ENCODE data around the gene PTBP3.
"Not testable (repeated sequence)": the region's sequence is repeated elsewhere in the genome, so short reads cannot be mapped to it uniquely, and the experiment has no call there.

Gene PTBP3, protein sequence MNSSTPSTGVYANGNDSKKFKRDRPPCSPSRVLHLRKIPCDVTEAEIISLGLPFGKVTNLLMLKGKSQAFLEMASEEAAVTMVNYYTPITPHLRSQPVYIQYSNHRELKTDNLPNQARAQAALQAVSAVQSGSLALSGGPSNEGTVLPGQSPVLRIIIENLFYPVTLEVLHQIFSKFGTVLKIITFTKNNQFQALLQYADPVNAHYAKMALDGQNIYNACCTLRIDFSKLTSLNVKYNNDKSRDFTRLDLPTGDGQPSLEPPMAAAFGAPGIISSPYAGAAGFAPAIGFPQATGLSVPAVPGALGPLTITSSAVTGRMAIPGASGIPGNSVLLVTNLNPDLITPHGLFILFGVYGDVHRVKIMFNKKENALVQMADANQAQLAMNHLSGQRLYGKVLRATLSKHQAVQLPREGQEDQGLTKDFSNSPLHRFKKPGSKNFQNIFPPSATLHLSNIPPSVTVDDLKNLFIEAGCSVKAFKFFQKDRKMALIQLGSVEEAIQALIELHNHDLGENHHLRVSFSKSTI

DNA sequence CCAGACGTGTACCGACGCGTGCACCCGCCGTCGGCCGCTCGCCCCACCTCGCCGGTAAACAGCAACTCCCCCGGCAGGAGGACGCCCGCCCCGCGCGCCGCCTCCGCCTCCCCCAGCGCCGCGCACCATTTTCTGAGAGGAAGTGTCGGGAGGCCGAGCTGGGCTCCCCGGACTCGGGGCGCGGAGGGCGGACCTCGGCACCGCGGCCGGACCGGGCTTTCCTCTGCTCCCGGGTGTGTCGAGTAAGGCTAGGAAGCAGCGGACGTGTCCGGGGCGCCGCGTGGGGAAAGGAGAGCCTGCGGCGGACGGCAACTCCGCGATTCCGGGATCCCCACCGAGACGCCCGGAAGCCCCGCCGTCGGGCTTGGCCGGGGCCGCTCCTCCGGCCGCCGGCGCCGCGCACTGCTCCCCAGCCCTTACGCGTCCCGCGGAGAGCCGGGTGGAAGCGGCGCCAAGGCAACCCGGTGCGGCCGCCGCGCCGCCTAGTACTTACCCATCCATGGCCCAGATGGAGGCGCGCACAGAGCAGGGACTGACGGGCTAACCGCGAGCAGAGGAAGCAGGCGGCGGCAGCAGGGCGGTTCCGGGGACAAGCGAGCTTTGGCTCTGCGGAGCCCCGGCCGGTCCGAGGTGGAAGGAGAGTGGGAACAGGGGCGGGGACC is at the start of gene PTBP3:
PTBP3 (minus strand) TSS at position 643 of the 662 bp plus-strand sequence. CDS start 35,754 bp downstream, outside the sequence.
- DNase-seq (ENCODE audit: low read depth in 2 of 2) = peak; percentile 63 to 73

DNA sequence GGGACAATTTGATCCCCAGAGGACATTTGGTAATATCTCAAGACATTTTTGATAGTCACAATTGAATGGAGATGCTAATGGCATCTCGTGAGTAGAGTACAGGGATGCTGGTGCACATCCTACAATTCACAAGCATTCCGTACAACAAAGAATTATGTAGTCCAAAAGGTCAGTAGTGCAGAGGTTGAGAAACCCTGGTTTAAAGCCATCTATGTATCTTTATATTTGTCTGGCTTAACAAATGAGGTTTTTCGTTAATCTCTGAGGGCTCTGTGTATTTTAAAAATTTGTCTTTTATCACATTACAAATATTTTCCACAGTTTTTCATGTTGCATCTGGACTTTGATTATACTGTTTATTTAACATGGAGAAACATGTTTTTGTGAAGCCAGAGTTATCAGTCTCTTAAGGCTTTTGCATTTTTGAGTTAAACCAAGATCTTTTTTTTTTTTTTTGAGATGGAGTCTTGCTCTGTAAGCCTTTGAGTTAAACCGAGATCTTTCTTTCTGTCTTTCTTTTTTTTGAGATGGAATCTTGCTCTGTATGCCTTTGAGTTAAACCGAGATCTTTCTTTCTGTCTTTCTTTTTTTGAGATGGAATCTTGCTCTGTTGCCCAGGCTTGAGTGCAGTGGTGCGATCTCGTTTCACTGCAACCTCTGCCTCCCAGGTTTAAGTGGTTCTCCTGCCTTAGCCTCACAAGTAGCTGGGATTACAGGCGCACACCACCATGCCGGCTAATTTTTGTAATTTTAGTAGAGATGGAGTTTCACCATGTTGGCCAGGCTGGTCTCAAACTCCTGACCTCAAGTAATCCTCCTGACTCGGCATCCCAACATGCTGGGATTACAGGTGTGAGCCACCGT is 49.3 kb upstream of the PTBP3 start:
- DNase-seq (ENCODE audit: low read depth in 2 of 2) = no peak

DNA sequence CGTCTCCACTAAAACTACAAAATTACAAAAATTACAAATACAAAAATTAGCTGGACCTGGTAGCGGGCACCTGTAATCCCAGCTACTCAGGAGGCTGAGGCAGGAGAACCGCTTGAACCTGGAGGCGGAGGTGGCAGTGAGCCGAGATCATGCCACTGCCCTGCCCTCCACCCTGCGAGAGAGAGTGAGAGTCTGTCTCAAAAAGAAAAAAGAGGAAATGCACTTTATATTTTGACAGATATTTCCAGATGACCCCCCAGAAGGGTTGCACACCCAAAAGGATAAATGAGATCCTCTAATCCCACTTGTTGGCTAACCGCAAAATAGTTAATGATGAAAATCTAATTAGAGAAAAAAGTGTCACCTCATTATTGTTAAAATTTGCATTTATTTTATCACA is 48.6 kb upstream of the PTBP3 start:
- no peak for DNase-seq (ENCODE audit: low read depth in 2 of 2)

DNA sequence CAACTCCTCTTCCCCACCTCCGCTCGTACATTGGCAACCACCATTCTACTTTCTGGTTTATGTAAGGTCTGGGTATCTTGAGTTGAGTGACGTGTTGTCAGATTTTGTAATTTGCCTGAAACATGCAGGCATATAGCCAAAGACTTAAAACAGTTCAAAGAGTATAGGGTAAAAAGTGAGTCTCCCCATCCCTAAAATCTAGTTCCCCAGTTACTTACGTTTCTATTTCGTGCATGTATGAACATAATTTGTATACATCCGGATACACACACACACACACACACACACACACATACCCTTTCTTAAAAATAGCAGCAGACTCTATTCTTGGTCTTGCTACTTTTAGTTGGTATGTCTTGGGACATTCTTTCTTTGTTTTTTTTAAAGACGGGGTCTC is 47.4 kb upstream of the PTBP3 start:
- no peak for DNase-seq (ENCODE audit: low read depth in 2 of 2)

DNA sequence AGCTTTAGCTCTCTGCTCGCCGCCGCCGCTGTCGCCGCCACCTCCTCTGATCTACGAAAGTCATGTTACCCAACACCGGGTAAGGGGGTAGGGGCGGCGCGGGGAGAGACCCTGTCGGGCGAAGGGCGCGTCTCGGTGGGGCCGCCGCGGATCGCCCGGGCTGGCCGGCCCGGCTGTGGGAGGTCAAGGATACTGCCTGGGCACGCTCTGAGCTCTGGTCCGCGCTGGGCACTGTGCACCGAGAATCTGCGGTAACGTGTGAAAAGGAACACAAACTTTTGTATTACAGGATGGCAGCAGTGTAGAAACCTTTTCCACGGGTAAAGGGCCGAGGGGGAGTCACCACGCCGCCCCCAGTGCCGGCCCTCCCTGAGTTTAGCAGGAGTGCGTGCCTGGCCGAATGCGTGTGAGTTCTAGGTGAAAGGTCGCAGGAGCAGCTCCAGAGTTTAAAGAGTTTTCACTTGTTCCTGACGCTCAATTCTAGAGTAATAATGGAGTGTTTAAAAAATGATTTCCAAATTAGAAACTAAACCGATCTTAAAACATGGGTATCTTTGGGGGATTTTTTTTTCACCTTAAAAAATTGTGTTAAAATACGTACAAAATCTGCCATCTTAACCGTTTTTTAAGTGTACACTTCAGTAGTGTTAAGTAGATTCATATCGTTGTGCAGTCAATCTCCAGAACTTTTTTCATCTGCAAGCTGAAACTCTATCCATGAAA is 46.8 kb upstream of the PTBP3 start, which contains the start of gene HSDL2:
HSDL2 (plus strand) TSS at position 7 of the 723 bp plus-strand sequence; CDS start at position 63, 56 bp downstream.
- peak in 1 of 2 donors; percentile 29 for DNase-seq (ENCODE audit: low read depth in 2 of 2)

DNA sequence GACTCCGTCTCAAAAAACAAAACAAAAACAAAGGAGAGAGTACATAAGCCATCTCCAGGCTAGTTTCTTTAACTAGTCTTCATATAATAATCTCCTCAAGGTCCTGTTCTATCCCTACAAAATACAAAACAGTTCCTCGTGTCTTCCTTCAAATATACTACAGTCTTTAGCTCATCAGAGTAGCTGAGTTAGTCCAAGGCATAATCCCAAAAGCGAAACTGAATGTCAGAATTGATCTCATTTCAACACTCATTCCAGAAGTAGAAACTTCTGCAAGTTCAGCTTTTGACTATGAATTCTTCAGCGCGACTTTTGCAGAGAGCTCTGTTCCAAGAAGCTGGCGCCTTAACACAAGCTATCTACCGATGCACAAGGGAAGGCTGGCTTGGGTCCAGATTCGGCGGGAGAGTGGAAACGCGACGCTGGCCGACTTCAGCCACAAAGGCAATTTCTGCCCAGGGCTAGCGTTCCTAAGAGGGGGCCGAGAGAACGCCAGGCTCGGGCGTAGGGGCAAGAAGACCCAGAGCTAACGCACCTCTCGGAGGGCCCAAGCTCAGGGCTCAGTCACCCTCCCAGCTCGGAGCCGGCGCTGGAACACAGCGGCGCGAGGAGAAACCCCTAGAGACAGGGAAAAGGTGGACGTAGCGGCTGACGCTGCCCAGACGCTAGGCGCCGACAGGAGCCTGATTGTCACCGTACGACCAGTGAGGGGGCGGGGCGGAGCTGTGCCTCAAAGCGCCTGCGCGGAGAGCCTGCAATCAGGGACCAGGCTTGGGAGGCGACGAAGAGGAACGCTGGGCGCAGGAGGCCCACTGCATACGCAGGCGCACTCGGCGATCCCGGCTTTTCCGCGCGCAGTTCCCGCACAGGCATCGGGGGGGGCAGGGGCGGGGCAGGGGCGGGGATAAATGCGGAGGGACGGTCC is 46.0 kb upstream of the PTBP3 start:
- peak; percentile 99 for DNase-seq (ENCODE audit: low read depth in 2 of 2)

DNA sequence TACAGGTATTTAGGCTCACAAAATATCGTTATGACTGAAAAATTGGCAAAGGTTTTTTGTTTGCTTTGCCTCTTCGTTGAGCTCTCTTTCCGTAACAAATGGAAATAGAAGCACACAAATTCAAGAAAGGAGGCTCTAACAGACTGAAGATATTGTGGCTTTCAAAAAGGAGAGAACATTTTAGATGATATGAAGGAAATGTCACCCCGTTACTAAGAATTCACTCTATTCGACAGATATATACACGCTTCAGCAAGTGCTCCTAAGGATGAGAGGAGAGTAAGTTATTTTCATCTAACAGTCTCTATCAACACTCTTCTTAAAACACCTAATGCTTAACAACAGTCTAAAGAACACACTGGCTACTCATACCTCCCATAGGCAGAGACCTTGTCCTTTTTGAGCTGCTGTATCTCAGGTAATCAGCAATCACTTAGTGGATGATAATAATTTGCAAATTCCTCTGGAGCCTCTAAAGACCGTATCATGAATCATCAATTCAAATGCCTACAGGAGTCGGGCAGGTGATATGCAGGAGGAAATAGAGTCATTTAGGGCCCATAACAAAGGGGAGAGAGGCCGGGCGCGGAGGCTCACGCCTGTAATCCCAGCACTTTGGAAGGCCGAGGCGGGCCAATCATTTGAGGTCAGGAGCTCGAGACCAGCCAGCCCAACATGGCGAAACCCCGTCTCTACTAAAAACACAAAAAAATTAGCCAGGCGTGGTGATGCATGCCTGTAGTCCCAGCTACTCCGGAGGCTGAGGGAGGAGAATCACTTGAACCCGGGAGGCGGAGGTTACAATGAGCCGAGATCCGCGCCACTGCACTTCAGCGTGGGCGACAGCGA is 45.1 kb upstream of the PTBP3 start:
- DNase-seq (ENCODE audit: low read depth in 2 of 2) = peak in 1 of 2 donors; percentile 21

DNA sequence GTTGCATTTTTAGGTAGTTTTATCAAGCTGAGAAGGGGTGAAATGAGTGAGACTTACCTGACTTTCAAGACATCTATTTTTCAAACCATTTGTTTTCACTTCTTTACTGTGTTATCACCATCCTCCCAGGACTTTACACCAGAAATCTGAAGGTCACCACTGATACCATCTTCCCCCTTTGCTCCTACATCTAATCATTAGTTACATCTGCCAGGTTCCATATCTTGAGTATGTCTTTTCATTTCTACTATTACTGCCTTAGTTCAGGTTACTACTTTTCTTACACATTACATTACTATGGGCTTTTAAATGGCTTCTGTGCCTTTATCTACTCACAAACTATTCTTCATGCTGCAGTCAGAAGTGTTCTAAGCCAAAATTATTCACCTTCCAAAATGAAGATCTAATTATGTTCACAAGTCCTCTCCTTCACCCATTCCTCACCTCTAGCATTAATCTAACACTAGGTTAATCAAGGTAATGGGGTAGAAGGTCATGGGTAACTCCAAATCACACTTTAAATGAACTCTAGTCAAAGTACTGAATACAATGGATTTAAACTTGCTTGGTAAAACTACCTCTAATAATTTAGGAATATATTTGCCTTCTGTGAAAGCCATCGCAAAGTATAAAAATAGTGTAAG is 44.4 kb upstream of the PTBP3 start:
- DNase-seq (ENCODE audit: low read depth in 2 of 2) = no peak

DNA sequence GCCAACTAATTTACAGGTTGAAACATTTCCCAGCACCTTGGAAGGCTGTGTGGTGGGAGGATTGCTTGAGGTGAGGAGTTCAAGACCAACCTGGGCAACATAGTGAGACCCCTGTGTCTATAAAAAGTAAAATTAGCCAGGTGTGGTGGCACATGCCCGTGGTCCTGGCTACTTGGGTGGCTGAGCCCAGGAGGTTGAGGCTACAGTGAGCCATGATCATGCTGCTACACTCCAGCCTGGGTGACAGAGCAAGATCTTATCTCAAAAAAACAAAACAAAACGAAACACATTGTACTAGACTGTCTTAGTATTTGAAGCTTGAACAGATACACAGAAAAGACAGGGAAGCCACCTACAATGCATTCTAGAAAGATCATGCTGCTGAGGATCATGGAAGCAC is 43.7 kb upstream of the PTBP3 start:
- DNase-seq (ENCODE audit: low read depth in 2 of 2) = no peak

DNA sequence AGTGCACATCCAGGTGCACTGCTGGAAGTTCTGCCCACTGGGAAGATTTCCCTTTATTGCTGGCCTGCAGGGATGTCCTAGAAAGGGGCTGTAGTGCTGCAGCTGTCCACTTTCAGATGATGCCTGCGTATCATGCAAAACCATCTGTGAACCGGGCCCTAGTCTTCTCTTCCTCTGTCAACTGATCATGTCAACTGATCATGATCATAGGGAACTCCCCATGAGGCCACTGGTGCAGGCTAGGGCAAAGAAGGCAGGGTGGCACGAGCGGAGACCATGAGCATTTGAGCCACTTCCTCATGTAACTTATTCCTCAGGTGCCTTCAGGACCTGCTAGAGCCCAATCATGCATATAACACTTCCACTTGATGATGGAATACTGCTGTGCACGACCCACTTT is 41.9 kb upstream of the PTBP3 start:
- no peak for DNase-seq (ENCODE audit: low read depth in 2 of 2)

DNA sequence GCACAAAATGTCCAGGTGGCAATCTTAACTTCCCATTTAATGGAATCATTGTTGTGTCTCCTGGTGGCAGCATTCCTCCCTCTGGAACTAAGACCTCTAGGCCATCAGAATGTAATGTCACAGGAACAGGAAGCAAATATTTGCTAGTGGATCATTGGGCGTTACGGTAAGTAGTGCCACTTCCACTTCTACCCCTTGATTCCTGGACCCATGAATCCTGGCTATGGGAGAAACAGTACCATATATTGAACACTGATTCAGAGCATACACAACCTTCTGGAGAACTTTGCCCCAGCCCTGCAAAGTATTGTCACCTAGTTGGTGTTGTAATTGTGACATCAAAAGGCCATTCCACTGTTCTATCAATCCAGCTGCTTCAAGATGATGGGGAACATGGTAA is 40.8 kb upstream of the PTBP3 start:
- DNase-seq (ENCODE audit: low read depth in 2 of 2) = not testable (repeated sequence)

DNA sequence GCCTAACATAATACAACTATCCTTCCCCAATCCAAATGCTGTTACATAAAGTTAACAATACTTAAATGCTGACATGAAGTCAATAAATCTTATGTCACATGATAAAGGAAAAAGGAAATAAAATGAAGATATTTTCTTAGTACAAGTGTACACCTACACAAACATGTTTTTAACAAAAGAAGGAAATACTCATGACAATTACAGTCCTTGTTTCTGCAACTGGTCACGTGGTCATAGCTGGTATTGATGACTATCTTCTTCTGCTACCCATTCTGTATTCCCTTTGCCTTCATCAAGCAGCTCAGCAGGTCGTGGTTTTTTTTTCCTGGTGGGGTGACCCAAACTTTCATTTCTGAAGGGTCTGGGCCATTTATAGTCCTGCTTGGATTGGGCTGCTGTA is 40.2 kb upstream of the PTBP3 start:
- DNase-seq (ENCODE audit: low read depth in 2 of 2) = not testable (repeated sequence)

DNA sequence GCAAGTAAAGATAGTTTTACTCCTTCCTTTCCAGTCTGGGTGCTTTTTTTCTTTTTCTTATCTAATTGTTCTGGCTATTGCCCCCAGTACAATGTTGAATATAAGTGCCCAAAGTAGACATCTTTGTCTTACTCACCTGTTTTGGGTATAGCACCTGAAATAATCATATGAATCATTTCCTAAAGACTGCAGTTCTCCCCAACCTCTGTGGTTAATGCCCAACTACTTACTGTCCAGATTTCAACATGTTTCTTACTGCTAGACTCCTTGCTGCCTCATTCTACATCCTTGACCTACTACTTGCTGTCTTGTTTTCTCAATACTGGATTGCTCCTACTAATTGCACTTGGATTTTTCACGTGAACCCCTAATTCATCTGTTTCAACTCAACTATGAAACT is 37.6 kb upstream of the PTBP3 start:
- no peak for DNase-seq (ENCODE audit: low read depth in 2 of 2)

DNA sequence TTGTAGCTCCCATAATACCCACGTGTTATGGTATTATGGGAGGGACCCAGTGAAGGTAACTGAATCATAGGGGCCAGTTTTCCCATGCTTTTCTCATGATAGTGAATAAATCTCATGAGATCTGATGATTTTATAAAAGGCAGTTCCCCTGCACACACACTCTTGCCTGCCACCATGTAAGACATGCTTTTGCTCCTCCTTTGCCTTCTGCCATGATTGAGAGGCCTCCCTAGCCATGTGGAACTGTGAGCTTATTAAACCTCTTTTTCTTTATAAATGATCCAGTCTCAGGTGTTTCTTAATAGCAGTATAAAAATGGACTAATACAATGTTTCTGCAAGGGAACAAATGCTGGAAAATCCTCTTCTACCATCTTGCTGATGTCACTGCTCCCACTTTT is 36.4 kb upstream of the PTBP3 start:
- no peak for DNase-seq (ENCODE audit: low read depth in 2 of 2)

DNA sequence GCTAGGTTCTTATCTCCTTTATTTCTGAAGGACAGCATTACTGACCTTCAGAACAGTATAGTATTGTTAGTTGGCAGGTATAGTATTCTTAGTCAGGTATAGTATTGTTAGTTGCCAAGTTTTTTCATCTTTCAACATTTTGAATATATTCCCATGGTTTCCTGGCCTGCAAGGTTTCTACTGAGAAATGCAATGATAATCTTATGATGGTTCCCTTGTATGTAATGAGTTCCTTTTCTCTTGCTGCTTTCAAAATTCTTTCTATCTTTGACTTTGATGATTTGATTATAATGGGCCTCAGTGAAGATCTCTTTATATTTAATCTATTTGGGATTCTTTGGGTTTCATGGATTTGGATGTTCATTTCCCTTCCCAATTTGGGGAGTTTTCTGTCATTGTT is 34.0 kb upstream of the PTBP3 start:
- DNase-seq (ENCODE audit: low read depth in 2 of 2) = no peak

DNA sequence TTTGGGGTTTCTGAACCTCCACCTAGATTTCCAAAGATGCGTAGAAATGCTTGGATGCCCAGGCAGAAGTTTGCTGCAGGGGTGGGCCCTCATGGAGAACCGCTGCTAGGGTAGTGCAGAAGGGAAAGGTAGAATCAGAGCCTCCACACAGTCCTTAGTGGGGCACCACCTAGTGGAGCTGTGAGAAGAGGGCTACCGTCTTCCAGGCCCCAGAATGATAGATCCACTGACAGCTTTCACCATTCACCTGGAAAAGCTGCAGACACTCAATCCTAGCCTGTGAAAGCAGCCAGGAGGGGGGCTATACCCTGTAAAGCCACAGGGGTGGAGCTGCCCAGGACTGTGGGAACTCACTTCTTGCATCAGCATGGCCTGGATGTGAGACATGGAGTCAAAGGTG is 33.2 kb upstream of the PTBP3 start:
- no peak for DNase-seq (ENCODE audit: low read depth in 2 of 2)

DNA sequence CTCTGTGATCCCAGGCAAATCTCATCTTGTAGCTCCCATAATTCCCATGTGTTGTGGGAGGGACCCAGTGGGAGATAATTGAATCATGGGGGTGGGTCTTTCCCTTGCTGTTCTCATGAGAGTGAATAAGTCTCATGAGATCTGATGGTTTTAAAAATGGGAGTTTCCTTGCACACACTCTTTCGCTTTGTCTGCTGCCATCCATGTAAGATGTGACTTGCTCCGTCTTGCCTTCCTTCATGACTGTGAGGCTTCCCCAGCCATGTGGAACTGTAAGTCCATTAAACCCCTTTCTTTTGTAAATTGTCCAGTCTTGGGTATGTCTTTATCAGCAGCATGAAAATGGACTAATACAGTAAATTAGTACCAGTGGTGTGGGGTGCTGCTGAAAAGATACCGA is 31.8 kb upstream of the PTBP3 start:
- DNase-seq (ENCODE audit: low read depth in 2 of 2) = not testable (repeated sequence)

DNA sequence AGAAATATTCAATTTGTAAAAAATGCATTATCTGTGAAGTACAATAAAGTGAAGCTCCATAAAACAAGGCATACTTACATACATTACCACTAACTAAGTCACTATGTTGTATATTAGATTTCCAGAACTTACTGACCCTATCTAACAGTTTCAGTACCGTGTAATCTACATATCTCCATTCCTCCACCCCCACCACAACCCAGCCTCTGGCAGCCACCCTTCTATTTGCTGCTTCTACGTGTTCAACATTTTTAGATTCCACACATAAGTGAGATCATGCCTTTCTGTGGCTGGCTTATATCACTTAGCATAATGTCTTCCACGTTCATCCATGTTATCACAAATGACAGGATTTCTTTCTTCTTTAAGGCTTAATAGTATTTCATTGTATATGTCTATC is 31.3 kb upstream of the PTBP3 start:
- no peak for DNase-seq (ENCODE audit: low read depth in 2 of 2)

DNA sequence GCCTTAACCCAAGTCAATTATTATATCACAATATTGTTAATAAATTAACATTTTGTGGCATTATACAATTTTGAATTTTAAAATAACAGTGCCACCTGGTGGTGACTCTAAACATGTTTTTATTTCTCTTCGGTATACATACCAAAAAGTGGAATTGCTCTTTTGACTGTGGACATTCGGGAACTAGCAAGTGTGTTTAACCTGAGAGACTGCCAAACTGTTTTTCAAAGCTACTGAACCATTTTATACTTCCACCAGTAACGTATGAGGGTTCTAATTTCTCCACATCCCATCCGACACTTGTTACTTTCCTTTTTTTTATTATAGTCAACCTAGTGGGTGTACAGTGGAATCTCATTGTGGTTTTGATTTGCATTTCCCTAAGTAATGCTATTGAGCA is 28.2 kb upstream of the PTBP3 start:
- no peak for DNase-seq (ENCODE audit: low read depth in 2 of 2)
